ENCODE results near the gene CYP4F11.
A peak's percentile ranks its signal among the peaks of the same experiment; 100 is the strongest.
"Not testable (repeated sequence)": the region's sequence is repeated elsewhere in the genome, so short reads cannot be mapped to it uniquely, and the experiment has no call there.

The CYP4F11 gene

GRCh38 chr19:15936950-15937349 is 2.6 kb upstream of the CYP4F11 start:
- no peak for TF ChIP-seq CTCF (IDR thresholded peaks at IDR 0.05; ENCODE audit: poor library complexity, severe bottlenecking)
- ATAC-seq (ENCODE audit: low read depth), result no peak
- H3K9me3 ChIP-seq (ENCODE audit: severe bottlenecking), result no peaks in the 10 kb centered on the region
- DNase-seq (ENCODE audit: low spot score), result no peak
- peaks cover 11% of the 10 kb centered on the region for H3K4me1 ChIP-seq (ENCODE audit: insufficient read depth, poor library complexity, severe bottlenecking)
- H3K27ac ChIP-seq (ENCODE audit: poor library complexity, severe bottlenecking), result no peak overlapping the region
- H3K27me3 ChIP-seq (ENCODE audit: insufficient read depth, poor library complexity, severe bottlenecking), result no peaks in the 10 kb centered on the region
- H3K36me3 ChIP-seq (ENCODE audit: low read depth), result no peaks in the 10 kb centered on the region
- no peak overlapping the region for H3K4me3 ChIP-seq (ENCODE audit: severe bottlenecking)

GRCh38 chr19:15936173-15936572 is 1.8 kb upstream of the CYP4F11 start:
- Histone ChIP-seq H3K36me3 (ENCODE audit: low read depth) (no peaks in the 10 kb centered on the region), H3K4me3 (ENCODE audit: severe bottlenecking) (no peak overlapping the region), H3K9me3 (ENCODE audit: severe bottlenecking) (no peaks in the 10 kb centered on the region), H3K4me1 (ENCODE audit: insufficient read depth, poor library complexity, severe bottlenecking) (peaks cover 11% of the 10 kb centered on the region), H3K27me3 (ENCODE audit: insufficient read depth, poor library complexity, severe bottlenecking) (no peaks in the 10 kb centered on the region), H3K27ac (ENCODE audit: poor library complexity, severe bottlenecking) (no peak overlapping the region)
- no peak for DNase-seq (ENCODE audit: low spot score)
- TF ChIP-seq CTCF (IDR thresholded peaks at IDR 0.05; ENCODE audit: poor library complexity, severe bottlenecking), result no peak
- ATAC-seq (ENCODE audit: low read depth), result no peak

- DNase-seq (ENCODE audit: low spot score) (no peak), ATAC-seq (ENCODE audit: low read depth) (peak; percentile 47)
- peak overlapping the region; percentile 55 for H3K27ac ChIP-seq (ENCODE audit: poor library complexity, severe bottlenecking)
- H3K9me3 ChIP-seq (ENCODE audit: severe bottlenecking), result no peaks in the 10 kb centered on the region
- H3K27me3 ChIP-seq (ENCODE audit: insufficient read depth, poor library complexity, severe bottlenecking), result no peaks in the 10 kb centered on the region
- no peak for TF ChIP-seq CTCF (IDR thresholded peaks at IDR 0.05; ENCODE audit: poor library complexity, severe bottlenecking)
- H3K36me3 ChIP-seq (ENCODE audit: low read depth), result no peaks in the 10 kb centered on the region
- H3K4me3 ChIP-seq (ENCODE audit: severe bottlenecking), result no peak overlapping the region
- peaks cover 11% of the 10 kb centered on the region for H3K4me1 ChIP-seq (ENCODE audit: insufficient read depth, poor library complexity, severe bottlenecking)
Measured at GRCh38 chr19:15935167-15935702, 906 bp upstream of the CYP4F11 start.

- not testable (repeated sequence) for DNase-seq (ENCODE audit: low spot score); H3K9me3 ChIP-seq (ENCODE audit: severe bottlenecking); H3K36me3 ChIP-seq (ENCODE audit: low read depth); H3K27me3 ChIP-seq (ENCODE audit: insufficient read depth, poor library complexity, severe bottlenecking); ATAC-seq (ENCODE audit: low read depth); H3K4me3 ChIP-seq (ENCODE audit: severe bottlenecking)
- H3K4me1 ChIP-seq (ENCODE audit: insufficient read depth, poor library complexity, severe bottlenecking), result peaks cover 11% of the 10 kb centered on the region
- peak overlapping the region; percentile 55 for H3K27ac ChIP-seq (ENCODE audit: poor library complexity, severe bottlenecking)
Measured at GRCh38 chr19:15933761-15934331, 483 bp downstream of the CYP4F11 start.

- H3K27ac ChIP-seq (ENCODE audit: poor library complexity, severe bottlenecking), result no peak overlapping the region
- no peak for ATAC-seq (ENCODE audit: low read depth)
- TF ChIP-seq CTCF (IDR thresholded peaks at IDR 0.05; ENCODE audit: poor library complexity, severe bottlenecking), result no peak
- no peaks in the 10 kb centered on the region for H3K27me3 ChIP-seq (ENCODE audit: insufficient read depth, poor library complexity, severe bottlenecking)
- H3K4me1 ChIP-seq (ENCODE audit: insufficient read depth, poor library complexity, severe bottlenecking), result no peaks in the 10 kb centered on the region
- no peak for DNase-seq (ENCODE audit: low spot score)
- H3K9me3 ChIP-seq (ENCODE audit: severe bottlenecking), result no peaks in the 10 kb centered on the region
- no peak overlapping the region for H3K4me3 ChIP-seq (ENCODE audit: severe bottlenecking)
- H3K36me3 ChIP-seq (ENCODE audit: low read depth), result no peaks in the 10 kb centered on the region
Measured at GRCh38 chr19:15928321-15928720, 6.0 kb downstream of the CYP4F11 start.

All from RWPE2 (cell line).